ENCODE measurements around the gene CNTNAP2.
"Not testable (repeated sequence)": the region's sequence is repeated elsewhere in the genome, so short reads cannot be mapped to it uniquely, and the experiment has no call there.

Gene CNTNAP2

GRCh38 chr7:148262721-148263229, 2146.2 kb downstream of the CNTNAP2 start:
- peak; percentile 84 for DNase-seq (ENCODE audit: low spot score)

GRCh38 chr7:148264933-148265557, 2148.4 kb downstream of the CNTNAP2 start:
- DNase-seq (ENCODE audit: low spot score), result peak; percentile 55

- no peak for DNase-seq (ENCODE audit: low spot score)
Observed at GRCh38 chr7:148265896-148266295, 2149.3 kb downstream of the CNTNAP2 start.

- no peak for DNase-seq (ENCODE audit: low spot score)
Observed at GRCh38 chr7:148266795-148267194, 2150.2 kb downstream of the CNTNAP2 start.

- DNase-seq (ENCODE audit: low spot score), result no peak
Observed at GRCh38 chr7:148270576-148270975, 2154.0 kb downstream of the CNTNAP2 start.

GRCh38 chr7:148274118-148274517, 2157.5 kb downstream of the CNTNAP2 start:
- no peak for DNase-seq (ENCODE audit: low spot score)

- no peak for DNase-seq (ENCODE audit: low spot score)
Observed at GRCh38 chr7:148275359-148275890, 2158.8 kb downstream of the CNTNAP2 start.

- DNase-seq (ENCODE audit: low spot score), result no peak
Observed at GRCh38 chr7:148276314-148277041, 2159.9 kb downstream of the CNTNAP2 start.

- DNase-seq (ENCODE audit: low spot score), result no peak
Observed at GRCh38 chr7:148277042-148277660, 2160.6 kb downstream of the CNTNAP2 start.

GRCh38 chr7:148286150-148286549, 2169.5 kb downstream of the CNTNAP2 start:
- peak; percentile 23 for DNase-seq (ENCODE audit: low spot score)

GRCh38 chr7:148287538-148287937, 2170.9 kb downstream of the CNTNAP2 start:
- no peak for DNase-seq (ENCODE audit: low spot score)

- no peak for DNase-seq (ENCODE audit: low spot score)
Observed at GRCh38 chr7:148288592-148289151, 2172.1 kb downstream of the CNTNAP2 start.

GRCh38 chr7:148289630-148290029, 2173.0 kb downstream of the CNTNAP2 start:
- DNase-seq (ENCODE audit: low spot score), result no peak

- no peak for DNase-seq (ENCODE audit: low spot score)
Observed at GRCh38 chr7:148290538-148290937, 2173.9 kb downstream of the CNTNAP2 start.

- DNase-seq (ENCODE audit: low spot score), result no peak
Observed at GRCh38 chr7:148291799-148292198, 2175.2 kb downstream of the CNTNAP2 start.

GRCh38 chr7:148296994-148297644, 2180.5 kb downstream of the CNTNAP2 start:
- DNase-seq (ENCODE audit: low spot score), result no peak

GRCh38 chr7:148298768-148299167, 2182.2 kb downstream of the CNTNAP2 start:
- not testable (repeated sequence) for DNase-seq (ENCODE audit: low spot score)

- DNase-seq (ENCODE audit: low spot score), result no peak
Observed at GRCh38 chr7:148299350-148300276, 2183.0 kb downstream of the CNTNAP2 start.

GRCh38 chr7:148302436-148302835, 2185.8 kb downstream of the CNTNAP2 start:
- not testable (repeated sequence) for DNase-seq (ENCODE audit: low spot score)

GRCh38 chr7:148303295-148304082, 2186.9 kb downstream of the CNTNAP2 start:
- peak; percentile 73 for DNase-seq (ENCODE audit: low spot score)

All from GM03348 (cell line).